NCI-H345 treated with DMSO at 0.1 percent for 48 hours (cell line): ENCODE results near the gene PRKAG2.
"Not testable (repeated sequence)": the region's sequence is repeated elsewhere in the genome, so short reads cannot be mapped to it uniquely, and the experiment has no call there.

Source experiments
- DNase-seq: peaks from one replicate; lab custom pipeline; 2025; ENCODE audit not compliant: unreplicated experiment; lab: John Stamatoyannopoulos, UW

Gene PRKAG2

DNA sequence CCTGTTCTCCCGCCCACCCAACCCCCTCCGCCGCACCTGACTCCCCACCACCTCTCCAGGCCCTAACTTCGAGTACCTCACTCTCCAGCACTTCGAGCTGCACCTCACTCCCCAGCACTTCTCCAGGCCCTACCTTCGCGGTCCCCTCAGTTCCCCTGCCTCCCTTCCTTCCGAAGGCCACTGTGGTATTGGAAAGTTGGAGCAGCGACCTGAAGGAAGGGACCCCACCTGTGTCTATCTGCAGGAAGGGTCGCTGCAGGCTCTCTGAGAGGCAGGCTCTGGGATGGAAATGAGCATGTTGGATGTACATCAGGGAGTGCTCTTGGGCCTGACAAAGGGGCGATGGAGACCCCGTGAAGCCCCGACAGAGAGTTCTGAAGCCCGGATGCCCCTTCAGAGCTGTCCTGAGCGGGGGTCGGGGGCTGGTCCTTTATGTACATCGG is 122.2 kb downstream of the PRKAG2 start:
- DNase-seq: no peak

DNA sequence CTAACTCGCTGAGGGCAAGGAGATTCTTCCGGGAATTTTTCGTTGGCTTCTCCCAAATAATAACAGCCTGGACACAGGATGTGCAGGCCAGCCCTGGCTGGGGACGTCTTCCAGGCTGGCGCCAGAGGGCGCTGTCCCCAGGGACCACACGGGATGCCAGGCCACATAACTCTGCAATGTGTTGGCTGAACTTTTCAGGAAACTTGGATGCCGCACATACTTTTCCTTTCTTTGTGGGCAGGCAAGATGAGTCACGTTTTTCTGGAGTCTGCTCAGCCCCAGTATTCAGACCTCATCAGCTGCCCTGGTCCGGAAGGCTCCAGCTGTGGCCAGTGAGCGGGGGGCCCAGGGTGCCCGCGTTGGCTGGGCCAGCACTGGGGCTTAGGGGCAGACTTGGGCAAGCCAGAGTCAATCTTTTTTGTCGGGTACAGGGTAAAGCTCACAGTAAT is 122.7 kb downstream of the PRKAG2 start:
- DNase-seq: no peak

DNA sequence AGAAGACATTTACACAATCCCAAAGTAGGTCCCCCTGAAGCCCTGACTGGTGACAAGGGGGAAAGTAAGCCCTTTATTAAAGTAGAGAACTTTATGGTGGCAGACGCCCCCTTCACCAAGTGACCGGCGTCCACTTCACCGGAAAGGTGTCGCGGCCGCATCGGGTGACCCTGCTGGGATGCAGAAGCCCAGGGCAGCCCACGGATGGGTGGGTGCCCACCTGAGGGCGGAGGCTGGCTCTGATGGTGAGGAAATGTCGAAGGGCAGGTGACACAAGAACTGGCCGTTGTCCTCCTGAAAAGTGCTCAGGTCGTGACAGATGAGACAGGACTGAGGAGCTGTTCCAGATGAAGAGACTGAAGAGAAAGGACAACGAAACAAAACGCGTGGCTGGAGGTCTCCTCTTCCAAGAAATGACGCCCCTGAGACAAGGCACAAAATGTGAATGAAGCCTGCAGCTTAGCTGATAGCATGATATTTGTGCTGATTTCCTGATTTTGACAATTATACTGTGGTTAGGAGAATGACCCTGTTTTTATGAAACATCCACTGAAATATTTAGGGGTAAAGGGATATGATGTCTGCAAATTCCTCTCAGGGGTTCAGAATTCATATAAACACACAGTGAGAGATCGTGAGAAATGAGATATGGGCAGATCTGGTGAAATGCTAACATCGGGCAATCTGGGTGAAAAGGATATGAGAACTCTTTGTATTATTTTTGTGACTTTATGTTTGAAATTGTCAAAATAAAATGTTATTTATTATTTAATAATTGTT is 123.9 kb downstream of the PRKAG2 start:
- no peak for DNase-seq

DNA sequence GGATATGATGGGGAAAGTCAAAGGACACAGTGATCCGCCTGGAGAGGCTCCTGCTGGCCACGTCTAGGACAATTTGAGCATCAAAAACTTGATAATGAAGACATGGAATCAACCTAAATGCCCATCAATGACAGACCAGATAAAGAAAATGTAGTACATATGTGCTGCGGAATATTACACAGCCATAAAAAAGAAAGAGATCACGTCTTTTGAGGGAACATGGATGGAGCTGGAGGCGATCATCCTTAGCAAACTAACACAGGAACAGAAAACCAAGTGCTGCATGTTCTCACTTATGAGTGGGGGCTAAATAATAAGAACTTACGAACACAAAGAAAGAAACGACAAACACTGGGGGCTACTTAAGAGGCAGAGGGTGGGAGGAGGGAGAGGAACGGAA is 124.9 kb downstream of the PRKAG2 start:
- no peak for DNase-seq

DNA sequence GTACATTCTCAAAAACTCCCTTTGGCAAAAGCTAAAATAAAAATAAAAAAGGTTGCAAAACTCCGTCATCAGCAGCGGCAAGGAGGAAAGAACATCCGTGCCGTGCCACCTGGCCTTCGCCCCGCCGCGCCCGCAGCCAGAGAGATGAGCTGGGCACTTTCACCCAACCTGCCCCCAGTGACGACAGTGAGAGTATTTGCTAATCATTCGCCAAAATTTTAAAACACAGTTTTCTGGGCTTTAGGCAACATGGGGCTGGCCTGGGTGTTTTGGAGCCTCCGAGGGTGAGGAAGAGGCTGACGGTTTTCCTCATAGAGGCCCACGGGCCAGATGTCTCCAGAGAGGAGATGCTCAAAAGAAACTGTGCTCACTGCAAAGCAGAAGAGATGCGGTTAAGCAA is 128.2 kb downstream of the PRKAG2 start:
- no peak for DNase-seq

DNA sequence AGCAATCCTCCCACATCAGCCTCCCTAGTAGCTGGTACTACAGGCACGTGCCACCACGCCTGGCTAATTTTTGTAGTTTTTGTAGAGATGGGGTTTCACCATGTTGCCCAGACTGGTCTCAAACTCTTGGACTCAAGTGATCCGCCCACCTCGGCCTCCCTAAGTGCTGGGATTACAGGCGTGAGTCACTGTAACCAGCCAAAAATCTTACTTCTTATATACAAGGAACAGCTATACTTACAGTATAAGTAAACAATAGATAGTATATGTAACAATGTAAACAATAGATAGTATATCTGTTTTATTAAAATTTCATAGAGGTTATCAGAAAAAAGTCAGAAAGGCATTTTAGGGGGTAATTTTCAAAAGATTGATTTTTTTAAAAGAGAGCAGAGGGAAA is 128.9 kb downstream of the PRKAG2 start:
- DNase-seq: not testable (repeated sequence)

DNA sequence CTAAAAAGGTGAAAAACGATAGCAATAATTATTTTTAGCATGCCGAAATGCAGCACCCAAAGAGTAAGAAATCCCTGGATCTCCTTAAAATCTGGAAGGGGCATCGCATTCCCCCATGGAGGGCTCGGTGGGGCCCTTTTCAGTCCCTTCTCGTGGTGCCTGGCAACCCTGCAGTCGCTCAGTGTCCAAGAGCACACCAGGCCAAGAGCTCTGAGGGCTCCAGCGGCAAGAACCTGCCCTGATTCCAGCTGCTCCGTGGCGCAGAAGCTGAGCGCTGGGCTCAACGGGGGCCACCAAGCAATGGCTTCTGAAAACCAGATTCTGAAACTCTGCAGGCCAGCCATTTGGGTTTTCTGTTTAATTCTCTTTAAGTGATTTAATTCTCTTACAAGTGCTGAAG is 131.2 kb downstream of the PRKAG2 start:
- DNase-seq: no peak

DNA sequence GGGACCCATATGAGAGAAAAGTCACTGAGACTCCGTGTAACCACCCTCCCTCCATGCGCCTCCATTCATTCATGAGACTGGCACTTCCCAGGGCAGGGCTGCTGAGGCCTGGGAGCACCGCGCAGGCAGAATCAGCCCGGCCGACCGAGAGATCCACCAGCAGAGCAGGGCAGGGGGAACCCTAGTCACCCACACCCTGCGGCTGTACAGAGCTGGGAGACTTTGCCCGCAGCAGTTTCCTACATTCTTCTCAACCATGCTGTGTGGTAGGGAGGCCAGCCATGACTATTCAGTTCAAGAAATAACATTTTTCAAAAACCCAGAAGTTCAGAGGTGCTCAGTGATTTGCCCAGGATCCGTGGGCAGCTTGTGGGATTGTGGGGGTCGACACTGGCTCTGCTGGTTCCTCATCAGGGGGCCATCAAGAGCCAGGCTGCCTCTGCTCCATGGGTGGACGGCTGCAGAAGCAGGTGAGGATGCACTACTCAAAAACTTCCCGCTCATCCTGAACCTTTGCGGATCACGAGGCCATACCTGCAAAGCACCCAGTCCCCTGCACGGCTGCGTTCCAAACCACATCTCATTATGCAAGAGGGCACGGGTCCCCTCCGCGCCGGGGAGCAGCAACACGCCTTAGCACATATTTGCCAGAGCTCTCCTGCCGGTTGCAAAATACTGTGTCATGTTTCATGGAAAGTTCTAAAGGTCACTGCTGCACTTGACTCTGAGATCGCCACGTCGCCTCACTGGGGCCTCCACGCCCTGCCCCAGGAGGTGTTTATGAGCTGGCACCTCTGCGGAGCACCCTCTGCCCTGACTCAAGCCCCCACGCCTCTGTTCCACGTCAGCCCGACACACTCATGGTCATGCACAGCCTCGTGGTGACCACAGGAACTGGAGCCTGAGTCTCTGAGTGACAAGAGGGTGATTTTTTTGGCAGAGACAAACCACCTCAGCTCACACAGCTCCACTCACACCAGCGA is 132.0 kb downstream of the PRKAG2 start:
- no peak for DNase-seq

DNA sequence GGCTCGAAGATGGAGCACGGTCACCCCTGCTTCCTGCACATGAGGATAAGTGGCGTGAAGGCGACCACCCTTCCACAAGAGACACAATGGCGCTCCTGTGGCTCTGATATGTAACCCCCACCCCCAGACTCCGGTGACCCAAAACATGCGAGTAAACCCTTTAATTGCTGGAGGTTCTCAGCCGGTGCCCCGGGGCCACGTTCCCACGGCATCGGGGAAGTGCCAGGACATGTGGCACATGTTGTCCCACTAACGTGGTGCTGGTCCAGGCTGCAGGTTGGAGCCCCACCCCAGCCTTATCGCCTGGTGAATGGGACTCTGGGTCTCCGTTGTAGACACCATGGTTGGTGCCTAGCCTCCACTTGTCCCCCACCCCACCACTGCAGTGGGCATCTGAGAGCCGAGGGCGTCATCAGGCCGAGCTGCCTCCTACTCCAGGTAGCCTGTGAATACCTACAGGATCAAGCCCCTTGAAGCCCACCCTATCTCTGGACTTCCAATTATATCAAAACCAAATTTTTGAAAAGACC is 132.8 kb downstream of the PRKAG2 start:
- DNase-seq: no peak

DNA sequence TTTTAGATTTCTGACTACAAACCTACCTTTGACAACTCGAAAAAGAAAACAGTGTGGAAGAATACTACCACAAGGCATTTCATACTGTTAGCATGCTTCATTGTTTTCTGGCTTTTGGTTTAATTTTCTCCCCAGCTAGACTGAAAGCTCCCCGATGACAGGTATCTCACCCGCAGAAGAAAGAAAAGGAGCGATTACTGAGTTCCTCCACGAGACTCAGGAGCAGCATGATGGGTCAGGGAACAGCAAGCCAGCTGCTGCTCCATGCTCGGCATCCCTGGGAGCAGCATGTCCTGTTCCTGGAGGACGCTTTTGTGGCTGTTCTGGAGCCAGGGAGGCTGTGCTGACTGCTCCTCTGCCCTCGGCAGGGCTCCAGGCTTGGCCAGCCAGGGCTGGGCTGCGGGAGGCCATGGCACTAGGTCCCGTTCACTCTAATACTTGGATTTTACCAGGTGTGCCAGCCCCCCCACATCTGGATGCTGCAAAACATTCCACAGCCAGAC is 133.4 kb downstream of the PRKAG2 start:
- no peak for DNase-seq

DNA sequence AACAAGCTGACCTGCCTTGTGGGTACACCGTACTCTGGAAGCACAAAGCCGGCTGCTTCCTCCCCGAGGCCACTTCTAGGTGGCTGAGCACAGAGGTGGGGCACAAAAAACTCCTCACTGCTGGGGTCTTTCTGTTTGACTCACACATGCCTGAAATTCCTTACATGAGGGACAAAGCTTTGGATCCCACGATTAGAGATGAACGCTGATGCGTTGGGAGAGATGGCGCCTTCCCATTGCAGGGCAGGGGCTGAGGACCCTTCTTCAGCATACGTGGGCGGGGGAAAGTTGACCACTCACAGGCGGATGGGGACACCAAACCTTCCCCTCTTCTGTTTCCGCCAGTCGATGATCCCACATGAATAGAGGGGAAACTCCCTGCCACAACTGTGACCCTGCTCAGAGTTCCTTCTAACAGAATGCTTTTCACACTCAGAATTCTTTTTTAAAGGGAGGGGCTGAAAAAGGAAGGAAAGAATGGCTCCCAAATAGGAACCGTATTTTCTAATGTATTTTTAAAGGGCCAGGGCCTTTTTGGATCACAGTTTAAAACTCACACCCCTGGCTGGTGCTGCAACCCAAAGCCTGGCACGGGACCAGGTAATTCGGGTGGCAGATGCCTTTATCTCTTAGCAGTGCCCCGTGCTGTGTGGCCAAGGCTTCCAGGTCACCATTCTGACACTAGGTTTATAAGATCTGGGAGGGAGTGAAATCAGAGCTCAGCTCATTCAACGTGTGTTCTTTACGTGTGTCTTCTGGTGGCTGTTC is 134.0 kb downstream of the PRKAG2 start:
- DNase-seq: no peak

DNA sequence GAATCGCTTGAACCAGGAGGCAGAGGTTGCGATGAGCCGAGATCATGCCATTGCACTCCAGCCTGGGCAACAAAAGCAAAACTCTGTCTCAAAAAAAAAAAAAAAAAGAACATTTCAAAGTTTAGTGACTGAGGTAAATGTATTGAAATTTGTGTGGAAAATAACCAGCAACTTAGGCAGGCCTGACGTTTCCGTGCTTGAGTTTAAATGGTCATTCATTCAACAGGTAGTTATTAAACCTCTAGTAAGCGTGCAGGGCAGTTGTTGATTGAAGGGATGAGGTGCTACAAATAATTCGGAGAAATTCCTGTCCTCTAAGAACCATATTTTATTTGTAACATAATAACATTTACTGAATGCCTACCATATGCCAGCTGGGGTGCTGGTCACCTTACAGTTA is 135.3 kb downstream of the PRKAG2 start:
- no peak for DNase-seq

DNA sequence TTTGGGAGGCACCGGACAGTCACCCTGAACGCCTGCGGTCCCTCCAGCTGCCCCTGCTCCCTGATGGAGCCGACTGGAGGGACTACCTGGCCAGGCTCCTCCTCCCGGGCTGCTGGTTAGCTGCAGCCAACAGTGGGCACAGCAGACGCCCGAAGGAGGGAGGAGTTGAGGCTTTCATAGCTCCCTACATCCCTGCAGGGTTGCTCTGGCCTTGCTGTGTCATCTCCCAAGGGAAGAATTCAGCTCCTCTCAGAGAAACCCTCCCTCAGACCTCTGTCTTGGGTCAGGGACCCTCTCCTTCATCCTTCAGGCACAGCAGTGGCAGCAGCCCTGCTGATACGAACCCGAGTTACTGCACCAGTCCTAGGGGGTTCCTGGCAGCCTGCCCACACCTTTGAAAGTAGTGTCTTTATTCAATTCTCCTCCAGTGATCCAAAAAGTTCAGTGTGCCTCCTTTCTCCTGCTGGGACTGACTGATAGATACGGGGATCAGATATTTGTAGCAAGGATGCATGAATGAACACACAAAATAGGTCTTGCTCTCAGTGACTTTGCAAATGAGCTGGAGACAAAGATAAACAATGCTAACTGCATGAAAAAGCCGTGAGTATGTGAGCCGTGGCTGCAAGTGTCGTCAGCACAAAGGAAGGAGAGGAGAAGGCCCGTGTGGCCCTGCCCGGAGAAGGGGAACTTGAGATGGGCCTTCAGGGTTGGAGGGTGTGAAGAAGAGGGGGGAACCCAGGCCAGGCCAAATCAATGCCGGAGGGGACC is 136.6 kb downstream of the PRKAG2 start:
- peak; percentile 88 for DNase-seq

DNA sequence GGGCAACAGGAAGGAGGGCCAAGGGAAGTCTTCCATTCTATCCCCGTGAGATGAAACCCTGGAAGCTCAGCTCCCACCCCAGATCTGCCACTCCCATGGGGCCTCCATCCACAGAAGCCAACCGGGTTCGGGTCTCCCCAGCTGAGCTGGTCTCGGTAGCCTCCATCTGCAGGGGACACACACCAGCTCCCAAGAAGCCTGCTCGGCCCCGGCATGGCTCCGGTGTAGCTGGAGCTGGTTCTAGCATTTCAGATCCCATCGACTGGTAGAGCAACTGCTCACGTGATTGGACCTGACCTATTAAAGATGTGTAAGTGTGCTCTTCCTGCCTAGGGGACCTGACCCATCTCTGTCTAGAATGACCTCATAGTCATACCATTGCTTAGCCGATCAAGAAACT is 138.0 kb downstream of the PRKAG2 start:
- DNase-seq: no peak

DNA sequence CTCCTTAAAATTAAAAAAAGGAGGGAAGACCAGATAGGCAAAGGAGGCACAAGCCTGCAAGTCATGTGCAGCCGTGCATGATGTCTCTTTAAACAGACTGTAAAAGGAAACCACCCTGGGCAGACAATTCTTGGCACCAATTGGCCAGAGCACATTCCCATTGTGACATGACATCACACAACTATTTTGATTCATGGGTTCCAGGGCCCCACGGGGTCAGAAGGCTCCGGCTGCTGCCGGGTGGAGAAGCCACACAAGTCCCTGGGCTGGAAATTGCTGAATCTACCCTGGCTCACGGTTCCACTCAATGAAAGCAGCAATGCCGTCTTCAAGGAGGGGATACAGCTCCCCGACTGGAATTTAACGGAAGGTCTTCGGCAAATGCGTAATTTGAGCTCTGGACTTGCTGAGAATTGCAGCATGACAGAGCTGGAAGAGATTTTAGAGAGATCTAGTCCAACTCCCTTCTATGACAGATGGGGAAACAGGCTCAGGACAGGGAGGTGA is 140.5 kb downstream of the PRKAG2 start:
- peak; percentile 58 for DNase-seq

DNA sequence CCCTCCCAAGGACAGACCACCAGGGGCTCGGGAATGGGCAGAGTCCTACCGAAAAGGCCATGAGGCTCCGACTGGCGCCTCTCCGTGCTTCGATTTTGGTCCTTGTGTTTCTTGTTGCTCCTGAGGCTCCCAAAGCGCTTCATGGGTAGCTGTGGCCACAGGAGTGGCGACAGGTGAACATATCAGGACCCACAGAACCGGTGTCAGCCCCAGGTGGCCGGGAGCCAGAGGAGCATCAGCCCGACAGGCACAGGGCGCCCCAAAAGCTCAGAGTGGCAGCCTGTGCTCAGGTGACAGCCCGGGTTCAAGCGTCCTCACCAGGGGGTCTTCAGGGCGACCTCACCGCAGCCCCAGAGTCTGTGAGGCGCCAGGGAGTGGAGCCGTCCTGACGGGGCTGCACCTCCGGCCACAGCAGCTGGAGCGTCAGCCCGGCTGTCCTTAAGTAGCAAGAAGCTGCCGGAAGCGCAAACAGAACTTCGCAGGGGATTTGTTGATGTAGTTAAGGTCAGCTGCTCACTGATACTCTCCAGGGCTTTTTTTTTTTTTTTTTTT is 141.0 kb downstream of the PRKAG2 start:
- DNase-seq: no peak

DNA sequence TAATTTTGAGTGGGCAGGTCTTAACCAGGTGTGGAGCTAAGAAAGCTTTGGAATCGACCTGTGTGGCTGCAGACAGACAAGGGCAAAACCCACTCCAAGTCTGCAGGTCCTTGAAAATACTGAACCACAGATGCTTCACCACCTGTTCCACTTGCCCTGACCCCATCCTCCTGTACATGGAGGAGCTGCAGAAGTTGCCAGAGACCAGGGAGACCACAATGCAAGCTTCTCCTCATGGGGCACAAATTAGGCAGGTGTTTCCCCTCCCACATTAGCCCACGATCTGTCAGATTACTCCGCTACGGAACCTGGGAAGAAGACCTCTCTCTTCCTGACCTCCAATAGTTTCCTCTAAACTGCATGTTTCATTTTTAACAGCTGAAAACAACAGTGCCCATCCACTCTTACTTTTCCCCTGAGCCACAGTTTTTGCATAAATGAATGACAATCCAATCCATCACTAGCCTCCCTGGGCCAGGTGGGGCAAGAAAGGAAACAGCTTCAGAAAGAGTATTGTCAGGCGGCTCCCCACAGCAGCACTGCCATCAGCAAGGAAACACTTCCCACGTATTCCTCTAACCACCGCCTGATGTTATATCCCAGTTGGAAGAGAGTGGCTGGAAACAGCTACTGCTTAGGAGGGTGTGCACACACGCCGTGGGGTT is 141.6 kb downstream of the PRKAG2 start:
- DNase-seq: peak; percentile 7

DNA sequence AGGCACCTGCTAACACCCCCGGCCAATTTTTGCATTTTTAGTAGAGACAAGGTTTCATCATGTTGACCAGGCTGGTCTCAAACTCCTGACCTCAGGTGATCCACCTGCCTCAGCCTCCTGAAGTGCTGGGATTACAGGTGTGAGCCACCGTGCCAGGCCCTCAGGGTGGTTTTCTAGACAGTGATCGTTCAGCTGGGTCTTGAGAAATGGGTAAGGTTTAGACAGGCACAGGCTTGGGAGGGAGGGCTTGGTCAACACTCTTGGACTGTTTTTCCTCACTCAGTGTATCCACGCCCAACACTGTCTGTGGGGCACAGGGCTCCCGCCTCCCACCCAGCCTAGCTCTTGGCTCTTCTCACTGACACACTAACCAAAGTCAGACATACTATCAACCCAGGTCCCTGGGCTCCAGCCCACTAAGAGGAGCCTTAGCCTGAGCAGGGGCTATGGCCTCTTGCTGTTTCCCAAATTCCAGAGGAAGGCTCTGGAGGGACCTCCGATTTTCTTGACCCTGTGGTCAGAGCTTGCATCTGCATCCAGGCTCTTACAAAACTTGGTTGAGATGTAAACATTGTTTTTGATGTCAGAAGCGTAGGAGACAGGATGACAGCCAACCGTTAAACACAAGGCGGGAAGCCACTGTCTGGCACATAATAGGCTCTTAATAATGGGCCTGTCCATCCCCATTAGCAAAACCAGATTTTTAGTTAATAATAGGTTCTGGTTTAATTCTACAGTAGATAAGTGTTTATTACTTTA is 143.9 kb downstream of the PRKAG2 start:
- no peak for DNase-seq
